ENCODE results near the gene CLVS2.

DNA sequence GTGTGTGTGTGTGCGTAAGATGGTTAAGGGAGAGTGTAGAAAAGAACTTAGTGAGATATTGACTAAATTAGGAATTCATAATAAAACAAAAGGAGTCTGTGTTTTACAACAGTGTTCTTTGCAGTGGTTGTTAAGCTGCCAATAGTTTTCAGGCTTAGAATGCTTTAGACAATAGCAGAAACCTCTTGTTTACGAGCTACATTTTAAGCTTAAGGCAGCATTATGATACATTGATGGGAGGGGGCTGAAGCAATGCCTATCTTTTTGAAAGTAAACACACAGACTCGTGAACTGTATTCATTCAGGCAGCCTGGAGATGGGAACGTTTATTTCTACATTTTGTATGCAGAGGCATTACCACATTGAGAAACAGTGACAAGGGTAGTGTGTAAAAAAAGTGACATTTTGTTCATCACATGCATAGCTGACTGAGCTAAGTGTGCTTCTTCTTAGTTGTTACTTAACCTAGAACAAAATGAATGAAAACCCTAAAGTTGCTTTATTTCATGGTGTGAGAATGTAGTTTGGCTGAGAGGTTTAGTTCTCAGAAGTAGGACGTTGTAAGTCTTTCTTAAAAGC lies 21.2 kb downstream of the CLVS2 start:
- TF ChIP-seq, protein P1, sequence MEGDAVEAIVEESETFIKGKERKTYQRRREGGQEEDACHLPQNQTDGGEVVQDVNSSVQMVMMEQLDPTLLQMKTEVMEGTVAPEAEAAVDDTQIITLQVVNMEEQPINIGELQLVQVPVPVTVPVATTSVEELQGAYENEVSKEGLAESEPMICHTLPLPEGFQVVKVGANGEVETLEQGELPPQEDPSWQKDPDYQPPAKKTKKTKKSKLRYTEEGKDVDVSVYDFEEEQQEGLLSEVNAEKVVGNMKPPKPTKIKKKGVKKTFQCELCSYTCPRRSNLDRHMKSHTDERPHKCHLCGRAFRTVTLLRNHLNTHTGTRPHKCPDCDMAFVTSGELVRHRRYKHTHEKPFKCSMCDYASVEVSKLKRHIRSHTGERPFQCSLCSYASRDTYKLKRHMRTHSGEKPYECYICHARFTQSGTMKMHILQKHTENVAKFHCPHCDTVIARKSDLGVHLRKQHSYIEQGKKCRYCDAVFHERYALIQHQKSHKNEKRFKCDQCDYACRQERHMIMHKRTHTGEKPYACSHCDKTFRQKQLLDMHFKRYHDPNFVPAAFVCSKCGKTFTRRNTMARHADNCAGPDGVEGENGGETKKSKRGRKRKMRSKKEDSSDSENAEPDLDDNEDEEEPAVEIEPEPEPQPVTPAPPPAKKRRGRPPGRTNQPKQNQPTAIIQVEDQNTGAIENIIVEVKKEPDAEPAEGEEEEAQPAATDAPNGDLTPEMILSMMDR (conservative IDR thresholded peaks at IDR 0.05 in 1 of 2, IDR thresholded peaks at IDR 0.05 in 1 of 2; ENCODE audit: low read depth in 1 of 2, low read length in 2 of 2) = no peak
- TF ChIP-seq EZH2 (IDR thresholded peaks at IDR 0.05; ENCODE audit: low read length, missing control alignments) = no peak
